HEK293 (cell line): Measurements from ENCODE around the gene TSPAN10.

Experiments
- BCL11B ChIP-seq: fragments of 450-650 bp; formaldehyde crosslinking; IDR thresholded peaks from 2 replicates; pipeline ENCODE4 v1.5.1; 2016; ENCODE audit warnings: low read depth, missing biosample characterization, missing genetic modification characterization
- CTCF ChIP-seq: fragments of 450-650 bp; formaldehyde crosslinking; IDR thresholded peaks from 2 replicates; pipeline ENCODE4 v1.5.1; 2016; ENCODE audit warnings: missing biosample characterization, missing genetic modification characterization
- PRDM10 ChIP-seq: fragments of 450-650 bp; formaldehyde crosslinking; IDR thresholded peaks from 2 replicates; pipeline ENCODE4 v1.5.1; 2016; ENCODE audit warnings: missing biosample characterization, missing genetic modification characterization
- SP2 ChIP-seq: fragments of 450-650 bp; formaldehyde crosslinking; IDR thresholded peaks from 2 replicates; pipeline ENCODE4 v1.5.1; 2016; ENCODE audit warnings: missing biosample characterization, missing genetic modification characterization
- ZFP3 ChIP-seq: fragments of 450-650 bp; formaldehyde crosslinking; IDR thresholded peaks from 2 replicates; pipeline ENCODE4 v1.5.1; 2016; ENCODE audit warnings: low read depth, missing biosample characterization, missing genetic modification characterization
- ZFP41 ChIP-seq: fragments of 450-650 bp; formaldehyde crosslinking; IDR thresholded peaks from 2 replicates; pipeline ENCODE4 v1.5.1; 2016; ENCODE audit warnings: missing biosample characterization, missing genetic modification characterization, borderline replicate concordance
- ZNF19 ChIP-seq: fragments of 450-650 bp; formaldehyde crosslinking; IDR thresholded peaks from 2 replicates; pipeline ENCODE4; 2016; ENCODE audit warnings: missing biosample characterization, missing genetic modification characterization, low read depth
- ZNF324 ChIP-seq: fragments of 450-650 bp; formaldehyde crosslinking; IDR thresholded peaks from 2 replicates; pipeline ENCODE4 v1.5.1; 2016; ENCODE audit warnings: missing biosample characterization, missing genetic modification characterization
- ZNF692 ChIP-seq: fragments of 450-650 bp; formaldehyde crosslinking; IDR thresholded peaks from 2 replicates; pipeline ENCODE4 v1.5.1; 2016; ENCODE audit warnings: missing biosample characterization, missing genetic modification characterization
- TF ChIP-seq, protein P1 (sequence below): fragments of 450-650 bp; formaldehyde crosslinking; IDR thresholded peaks from 2 replicates; pipeline ENCODE4 v1.5.1; 2017; ENCODE audit warnings: missing biosample characterization, mild to moderate bottlenecking, missing genetic modification characterization, moderate library complexity
- TF ChIP-seq, protein P2 (sequence below): fragments of 450-650 bp; formaldehyde crosslinking; optimal IDR thresholded peaks from 2 replicates; pipeline ENCODE3; 2016; ENCODE audit warnings: missing biosample characterization, mild to moderate bottlenecking, missing genetic modification characterization
- TF ChIP-seq, protein P3 (sequence below): fragments of 450-650 bp; formaldehyde crosslinking; IDR thresholded peaks from 2 replicates; pipeline ENCODE4 v1.5.1; 2016; ENCODE audit warnings: missing biosample characterization, missing genetic modification characterization

DNA sequence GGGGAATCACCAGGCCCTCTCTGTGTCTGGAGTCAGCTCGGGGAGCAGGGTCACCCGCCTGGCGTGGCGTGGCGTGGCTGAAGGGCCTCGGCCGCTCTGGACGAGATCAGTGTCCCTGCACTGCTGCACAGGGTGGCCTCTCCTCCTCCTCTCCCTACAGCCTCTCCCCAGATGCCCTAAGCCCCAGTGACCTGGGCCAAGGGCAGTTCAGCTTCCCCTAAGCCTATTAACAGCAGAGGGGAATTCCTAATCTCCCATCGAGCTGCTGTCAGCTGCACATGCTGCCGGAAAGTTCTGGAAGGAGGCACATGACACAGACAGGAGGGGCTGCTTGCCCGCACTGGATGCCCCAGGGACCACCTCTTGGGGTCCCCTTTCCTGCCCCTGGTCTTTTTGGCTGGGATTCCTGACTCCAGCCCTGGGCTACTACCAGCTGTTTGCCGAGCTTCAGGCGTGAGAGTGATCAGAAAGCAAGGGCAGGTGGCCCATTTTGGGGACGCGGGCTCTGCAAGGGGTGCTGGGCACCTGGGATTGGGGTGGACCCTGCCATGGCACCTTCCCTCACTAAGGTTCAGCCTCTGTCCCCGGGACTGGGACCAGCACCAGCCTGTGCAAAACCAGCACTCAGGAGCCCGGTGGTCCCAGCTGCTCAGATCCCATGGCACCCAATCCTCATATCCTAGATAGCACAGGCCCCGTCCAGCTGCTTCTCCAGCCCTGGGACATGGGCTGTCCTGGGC, 18.6 kb downstream of the TSPAN10 start:
- TF ChIP-seq ZNF324 (tag by site-specific recombination) (no peak), ZFP3 (tag by site-specific recombination) (no peak), PRDM10 (tag by site-specific recombination) (no peak), CTCF (tag by site-specific recombination) (no peak), ZNF19 (tag by site-specific recombination) (no peak), SP2 (no peak), ZNF692 (tag by site-specific recombination) (no peak), BCL11B (tag by site-specific recombination) (no peak), ZFP41 (tag by site-specific recombination) (no peak)
- TF ChIP-seq, protein P1, sequence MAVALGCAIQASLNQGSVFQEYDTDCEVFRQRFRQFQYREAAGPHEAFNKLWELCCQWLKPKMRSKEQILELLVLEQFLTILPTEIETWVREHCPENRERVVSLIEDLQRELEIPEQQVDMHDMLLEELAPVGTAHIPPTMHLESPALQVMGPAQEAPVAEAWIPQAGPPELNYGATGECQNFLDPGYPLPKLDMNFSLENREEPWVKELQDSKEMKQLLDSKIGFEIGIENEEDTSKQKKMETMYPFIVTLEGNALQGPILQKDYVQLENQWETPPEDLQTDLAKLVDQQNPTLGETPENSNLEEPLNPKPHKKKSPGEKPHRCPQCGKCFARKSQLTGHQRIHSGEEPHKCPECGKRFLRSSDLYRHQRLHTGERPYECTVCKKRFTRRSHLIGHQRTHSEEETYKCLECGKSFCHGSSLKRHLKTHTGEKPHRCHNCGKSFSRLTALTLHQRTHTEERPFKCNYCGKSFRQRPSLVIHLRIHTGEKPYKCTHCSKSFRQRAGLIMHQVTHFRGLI, result no peak
- TF ChIP-seq, protein P2, sequence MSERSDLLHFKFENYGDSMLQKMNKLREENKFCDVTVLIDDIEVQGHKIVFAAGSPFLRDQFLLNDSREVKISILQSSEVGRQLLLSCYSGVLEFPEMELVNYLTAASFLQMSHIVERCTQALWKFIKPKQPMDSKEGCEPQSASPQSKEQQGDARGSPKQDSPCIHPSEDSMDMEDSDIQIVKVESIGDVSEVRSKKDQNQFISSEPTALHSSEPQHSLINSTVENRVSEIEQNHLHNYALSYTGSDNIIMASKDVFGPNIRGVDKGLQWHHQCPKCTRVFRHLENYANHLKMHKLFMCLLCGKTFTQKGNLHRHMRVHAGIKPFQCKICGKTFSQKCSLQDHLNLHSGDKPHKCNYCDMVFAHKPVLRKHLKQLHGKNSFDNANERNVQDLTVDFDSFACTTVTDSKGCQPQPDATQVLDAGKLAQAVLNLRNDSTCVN (tag by site-specific recombination), result no peak
- TF ChIP-seq, protein P3, sequence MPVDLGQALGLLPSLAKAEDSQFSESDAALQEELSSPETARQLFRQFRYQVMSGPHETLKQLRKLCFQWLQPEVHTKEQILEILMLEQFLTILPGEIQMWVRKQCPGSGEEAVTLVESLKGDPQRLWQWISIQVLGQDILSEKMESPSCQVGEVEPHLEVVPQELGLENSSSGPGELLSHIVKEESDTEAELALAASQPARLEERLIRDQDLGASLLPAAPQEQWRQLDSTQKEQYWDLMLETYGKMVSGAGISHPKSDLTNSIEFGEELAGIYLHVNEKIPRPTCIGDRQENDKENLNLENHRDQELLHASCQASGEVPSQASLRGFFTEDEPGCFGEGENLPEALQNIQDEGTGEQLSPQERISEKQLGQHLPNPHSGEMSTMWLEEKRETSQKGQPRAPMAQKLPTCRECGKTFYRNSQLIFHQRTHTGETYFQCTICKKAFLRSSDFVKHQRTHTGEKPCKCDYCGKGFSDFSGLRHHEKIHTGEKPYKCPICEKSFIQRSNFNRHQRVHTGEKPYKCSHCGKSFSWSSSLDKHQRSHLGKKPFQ (tag by site-specific recombination), result no peak
